Trophoblast cell (in vitro differentiated cells and primary cell): ENCODE measurements around the gene AIFM3.

Experiments used
- DNase-seq, 2 donors: peaks; one replicate each; pipeline ENCODE4 v3.0.0-alpha.2; 2016
- H2AFZ ChIP-seq: 2 replicates; pipeline ENCODE4 v1.6.1; 2013; ENCODE audit warnings: low read length, moderate library complexity, mild to moderate bottlenecking; ENCODE audit not compliant: insufficient read depth, poor library complexity
- H2AK5ac ChIP-seq: 2 replicates; pipeline ENCODE4 v1.6.1; 2013; ENCODE audit warnings: mild to moderate bottlenecking, low read length
- H2BK120ac ChIP-seq: 2 replicates; pipeline ENCODE4 v1.6.1; 2013; ENCODE audit warnings: low read length, mild to moderate bottlenecking, moderate library complexity; ENCODE audit not compliant: insufficient read depth, poor library complexity
- H2BK12ac ChIP-seq: 2 replicates; pipeline ENCODE4 v1.6.1; 2013; ENCODE audit warnings: mild to moderate bottlenecking, low read length, moderate library complexity
- H2BK5ac ChIP-seq: 2 replicates; pipeline ENCODE4 v1.6.1; 2013; ENCODE audit warnings: low read length, low read depth, moderate library complexity, mild to moderate bottlenecking; ENCODE audit not compliant: poor library complexity
- H3K14ac ChIP-seq: 2 replicates; pipeline ENCODE4 v1.6.1; 2013; ENCODE audit warnings: mild to moderate bottlenecking, low read length
- H3K18ac ChIP-seq: 2 replicates; pipeline ENCODE4 v1.6.1; 2013; ENCODE audit warnings: mild to moderate bottlenecking, low read length
- H3K23ac ChIP-seq: 2 replicates; pipeline ENCODE4 v1.6.1; 2013; ENCODE audit warnings: low read length
- H3K27ac ChIP-seq: 2 replicates; pipeline ENCODE4 v1.5.1; 2013; ENCODE audit warnings: low read depth, mild to moderate bottlenecking, inconsistent platforms, low read length, moderate library complexity
- H3K27me3 ChIP-seq: 2 replicates; pipeline ENCODE4 v1.6.1; 2013; ENCODE audit warnings: inconsistent platforms, mild to moderate bottlenecking, low read length, moderate library complexity; ENCODE audit not compliant: insufficient read depth
- H3K36me3 ChIP-seq, 2 experiments: 1 replicate in 1 of 2; 2 replicates in 1 of 2; pipeline ENCODE4 v1.6.1; 2013; ENCODE audit warnings: low read length in 2 of 2, mild to moderate bottlenecking in 2 of 2, moderate library complexity in 1 of 2; ENCODE audit not compliant: insufficient read depth in 2 of 2, control insufficient read depth in 1 of 2
- H3K4ac ChIP-seq: 2 replicates; pipeline ENCODE4 v1.6.1; 2013; ENCODE audit warnings: low read depth, mild to moderate bottlenecking, low read length, moderate library complexity
- H3K4me1 ChIP-seq, 2 experiments: 1 replicate in 1 of 2; 2 replicates in 1 of 2; pipeline ENCODE4 v1.6.1; 2013; ENCODE audit warnings: low read length in 2 of 2, mild to moderate bottlenecking in 2 of 2, moderate library complexity in 1 of 2; ENCODE audit not compliant: insufficient read depth in 2 of 2, control insufficient read depth in 1 of 2
- H3K4me2 ChIP-seq: 2 replicates; pipeline ENCODE4 v1.6.1; 2013; ENCODE audit warnings: inconsistent platforms, mild to moderate bottlenecking, low read length, moderate library complexity
- H3K4me3 ChIP-seq: 2 replicates; pipeline ENCODE4 v1.5.1; 2013; ENCODE audit warnings: mild to moderate bottlenecking, low read depth, low read length, inconsistent platforms
- H3K79me1 ChIP-seq: one replicate; pipeline ENCODE4 v1.6.1; 2013; ENCODE audit warnings: low read length
- H3K79me2 ChIP-seq: 2 replicates; pipeline ENCODE4 v1.6.1; 2013; ENCODE audit warnings: low read length, mild to moderate bottlenecking; ENCODE audit not compliant: control insufficient read depth, insufficient read depth, poor library complexity
- H3K9ac ChIP-seq: 2 replicates; pipeline ENCODE4 v1.6.1; 2013; ENCODE audit warnings: mild to moderate bottlenecking, low read length
- H3K9me3 ChIP-seq: 2 replicates; pipeline ENCODE4 v1.6.1; 2013; ENCODE audit warnings: low read depth, mild to moderate bottlenecking, control low read depth, inconsistent platforms, low read length; ENCODE audit not compliant: insufficient read depth
- H4K12ac ChIP-seq: 2 replicates; pipeline ENCODE4 v1.6.1; 2013; ENCODE audit warnings: low read depth, mild to moderate bottlenecking, low read length, moderate library complexity
- H4K8ac ChIP-seq: 2 replicates; pipeline ENCODE4 v1.6.1; 2013; ENCODE audit warnings: low read depth, mild to moderate bottlenecking, low read length, moderate library complexity
- H4K91ac ChIP-seq: one replicate; pipeline ENCODE4 v1.6.1; 2013; ENCODE audit warnings: low read depth, mild to moderate bottlenecking, low read length, moderate library complexity
- WGBS: extraction: QIAGEN DNeasy Blood & Tissue Kit; methylation state at CpG from one replicate; pipeline ENCODE4 v1.1.7; 2013; ENCODE audit warnings: missing lambda C conversion rate; ENCODE audit not compliant: insufficient read length, insufficient coverage; ENCODE audit errors: extremely low coverage; 5-methylcytosine and 5-hydroxymethylcytosine counted together

Gene AIFM3

DNA sequence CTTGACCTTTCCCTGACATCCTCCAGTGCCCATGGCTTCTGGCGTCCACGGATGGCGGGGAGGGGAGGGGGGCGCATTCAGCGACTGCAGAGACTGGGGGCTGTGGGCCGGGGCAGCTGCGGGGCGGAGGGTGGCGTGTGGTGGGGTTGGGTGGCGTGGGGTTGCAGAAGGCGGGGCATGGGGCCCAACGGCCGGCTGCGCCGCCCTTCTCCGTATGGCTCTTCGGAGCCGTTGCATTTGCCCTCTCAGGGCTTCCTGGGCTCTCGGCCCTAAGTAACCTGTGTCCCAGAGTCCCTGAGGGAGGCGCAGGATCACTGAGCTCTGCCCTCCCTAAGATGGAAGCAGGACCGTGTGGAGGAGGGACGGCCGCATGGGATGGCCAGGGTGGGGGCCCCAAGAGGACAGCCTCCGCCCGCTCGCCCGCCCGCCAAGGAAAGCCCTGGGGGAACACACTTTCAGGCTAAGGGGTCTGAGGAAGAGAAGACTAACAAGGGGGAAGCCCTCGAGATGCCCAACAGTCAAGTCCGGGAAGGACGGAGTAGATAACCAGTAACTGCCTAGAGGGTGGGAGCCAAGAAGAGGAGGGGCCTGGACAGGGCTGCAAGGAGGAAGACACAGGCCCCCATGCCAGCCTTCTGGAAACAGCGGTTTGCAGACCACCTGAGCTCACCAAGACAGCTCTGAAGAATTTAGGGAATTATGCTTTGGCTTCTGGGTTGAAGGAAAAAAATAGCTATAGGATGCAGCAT is 9.2 kb upstream of the AIFM3 start:
- Histone ChIP-seq H3K4me2 (peak overlapping the region; percentile 77), H2BK12ac (no peak overlapping the region), H3K18ac (peak overlapping the region; percentile 78), H3K23ac (no peak overlapping the region), H4K8ac (no peak overlapping the region), H3K14ac (no peak overlapping the region), H3K36me3 (peaks cover 2 to 9% of the 10 kb centered on the region in 2 experiments), H2AFZ (peak overlapping the region; percentile 75), H3K79me1 (peaks cover 8% of the 10 kb centered on the region), H3K4me1 (peaks cover 10 to 21% of the 10 kb centered on the region in 2 experiments), H2BK120ac (no peak overlapping the region), H3K4me3 (peak overlapping the region; percentile 70), H3K4ac (peak overlapping the region; percentile 72), H2BK5ac (no peak overlapping the region), H3K27me3 (no peaks in the 10 kb centered on the region), H4K12ac (peak overlapping the region; percentile 89), H2AK5ac (no peak overlapping the region), H4K91ac (no peak overlapping the region), H3K9ac (no peak overlapping the region), H3K9me3 (no peaks in the 10 kb centered on the region), H3K79me2 (peaks cover 4% of the 10 kb centered on the region), H3K27ac (no peak overlapping the region)
- no CpG with 5 or more reads among the region's 32 CpGs for WGBS
- peak; percentile 80 to 85 for DNase-seq

- H2AK5ac ChIP-seq = no peak overlapping the region
Measured at GRCh38 chr22:20959578-20960461, 7.2 kb upstream of the AIFM3 start.

DNA sequence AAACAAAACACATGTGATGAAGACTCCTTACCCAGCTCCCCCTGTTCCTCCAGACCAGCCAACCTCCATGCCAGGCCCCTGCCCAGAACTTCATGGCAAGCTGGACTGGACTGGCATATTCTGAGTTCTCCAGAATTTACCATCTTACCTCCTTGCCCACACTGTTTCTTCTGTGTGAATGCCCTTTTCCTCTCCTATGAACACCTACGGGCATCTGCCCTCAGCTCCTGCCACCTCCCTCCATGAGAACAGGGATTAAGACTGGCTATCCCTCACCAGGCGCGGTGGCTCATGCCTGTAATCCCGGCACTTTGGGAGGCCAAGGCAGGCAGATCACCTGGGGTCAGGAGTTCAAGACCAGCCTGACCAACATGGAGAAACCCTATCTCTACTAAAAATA is 6.4 kb upstream of the AIFM3 start:
- no peak overlapping the region for H3K18ac ChIP-seq
- H3K36me3 ChIP-seq = no peaks in the 10 kb centered on the region
- H2BK5ac ChIP-seq = no peak overlapping the region
- DNase-seq = no peak
- H2BK12ac ChIP-seq = no peak overlapping the region
- no peak overlapping the region for H4K91ac ChIP-seq
- peaks cover 4% of the 10 kb centered on the region for H3K79me2 ChIP-seq
- no peak overlapping the region for H4K12ac ChIP-seq
- H3K23ac ChIP-seq = no peak overlapping the region
- H3K27me3 ChIP-seq = peaks cover 19% of the 10 kb centered on the region
- no CpG with 5 or more reads among the region's 4 CpGs for WGBS
- peaks cover 10 to 18% of the 10 kb centered on the region in 2 experiments for H3K4me1 ChIP-seq
- H3K14ac ChIP-seq = no peak overlapping the region
- H3K79me1 ChIP-seq = peaks cover 8% of the 10 kb centered on the region
- no peak overlapping the region for H2AK5ac ChIP-seq
- no peak overlapping the region for H3K4me2 ChIP-seq
- H3K9ac ChIP-seq = no peak overlapping the region
- no peak overlapping the region for H3K4ac ChIP-seq
- no peak overlapping the region for H3K27ac ChIP-seq
- no peak overlapping the region for H3K4me3 ChIP-seq
- no peaks in the 10 kb centered on the region for H3K9me3 ChIP-seq
- no peak overlapping the region for H2BK120ac ChIP-seq
- no peak overlapping the region for H4K8ac ChIP-seq
- no peak overlapping the region for H2AFZ ChIP-seq

More at GRCh38 chr22:20959578-20960461, 7.2 kb upstream of the AIFM3 start:
- no peak overlapping the region for H3K4me3 ChIP-seq
- H3K18ac ChIP-seq = no peak overlapping the region
- no peak overlapping the region for H4K12ac ChIP-seq
- H3K36me3 ChIP-seq = no peaks in the 10 kb centered on the region
- H3K4me1 ChIP-seq = peaks cover 10 to 18% of the 10 kb centered on the region in 2 experiments
- H2BK12ac ChIP-seq = no peak overlapping the region
- no peak overlapping the region for H2BK5ac ChIP-seq
- no peak overlapping the region for H3K23ac ChIP-seq
- H3K14ac ChIP-seq = no peak overlapping the region
- no CpG with 5 or more reads among the region's 20 CpGs for WGBS
- peaks cover 4% of the 10 kb centered on the region for H3K79me2 ChIP-seq
- no peak for DNase-seq
- no peak overlapping the region for H4K91ac ChIP-seq
- H4K8ac ChIP-seq = no peak overlapping the region
- H2BK120ac ChIP-seq = no peak overlapping the region
- peaks cover 8% of the 10 kb centered on the region for H3K79me1 ChIP-seq
- H3K4ac ChIP-seq = no peak overlapping the region
- no peaks in the 10 kb centered on the region for H3K9me3 ChIP-seq
- H2AFZ ChIP-seq = no peak overlapping the region
- no peak overlapping the region for H3K27ac ChIP-seq
- H3K9ac ChIP-seq = no peak overlapping the region
- H3K27me3 ChIP-seq = peaks cover 14% of the 10 kb centered on the region
- no peak overlapping the region for H3K4me2 ChIP-seq

DNA sequence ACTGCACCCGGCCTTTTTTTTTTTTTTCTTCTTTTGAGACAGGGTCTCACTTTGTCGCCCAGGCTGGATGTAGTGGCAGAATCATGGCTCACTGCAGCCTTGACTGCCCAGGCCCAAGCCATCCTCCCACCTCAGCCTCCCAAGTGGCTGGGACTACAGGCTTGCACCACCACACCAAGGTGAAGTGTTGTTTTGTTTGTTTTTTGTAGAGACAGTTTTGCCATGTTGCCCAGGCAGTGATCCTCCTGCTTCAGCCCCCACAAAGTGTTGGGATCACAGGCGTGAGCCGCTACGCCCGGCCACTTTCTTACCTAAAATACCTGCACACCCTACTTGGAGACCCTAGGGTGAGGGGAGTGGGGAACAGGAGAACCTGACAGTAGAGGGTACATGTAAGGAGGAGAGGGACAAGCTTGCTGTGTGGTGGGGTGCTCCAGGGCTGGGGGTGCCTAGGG is 4.5 kb upstream of the AIFM3 start:
- no peak overlapping the region for H3K27ac ChIP-seq
- no peak overlapping the region for H3K18ac ChIP-seq
- H3K4me2 ChIP-seq = no peak overlapping the region
- whole genome bisulfite sequencing = no CpG with 5 or more reads among the region's 6 CpGs
- H3K36me3 ChIP-seq = no peaks in the 10 kb centered on the region
- no peak overlapping the region for H2BK120ac ChIP-seq
- no peak overlapping the region for H2BK12ac ChIP-seq
- H3K79me1 ChIP-seq = no peaks in the 10 kb centered on the region
- no peak overlapping the region for H4K8ac ChIP-seq
- H4K91ac ChIP-seq = no peak overlapping the region
- H3K9ac ChIP-seq = no peak overlapping the region
- H3K4ac ChIP-seq = no peak overlapping the region
- no peak overlapping the region for H3K23ac ChIP-seq
- no peak for DNase-seq
- peaks cover 2 to 5% of the 10 kb centered on the region in 2 experiments for H3K4me1 ChIP-seq
- H3K79me2 ChIP-seq = no peaks in the 10 kb centered on the region
- H2AFZ ChIP-seq = no peak overlapping the region
- no peaks in the 10 kb centered on the region for H3K9me3 ChIP-seq
- H3K4me3 ChIP-seq = no peak overlapping the region
- H2BK5ac ChIP-seq = no peak overlapping the region
- H3K27me3 ChIP-seq = peaks cover 24% of the 10 kb centered on the region
- H2AK5ac ChIP-seq = no peak overlapping the region
- no peak overlapping the region for H4K12ac ChIP-seq
- no peak overlapping the region for H3K14ac ChIP-seq
